ENCODE results near the gene ODAM.

- no peak for TF ChIP-seq CTCF (IDR thresholded peaks at IDR 0.05)
- no peak for TF ChIP-seq EP300 (IDR thresholded peaks at IDR 0.05)
- TF ChIP-seq POLR2A (IDR thresholded peaks at IDR 0.05) = no peak
- TF ChIP-seq POLR2AphosphoS5 (IDR thresholded peaks at IDR 0.05) = no peak
Measured at GRCh38 chr4:70243091-70243490, 47.6 kb downstream of the ODAM start.

Measured in upper lobe of left lung (tissue), 4 donors.